Tibial nerve (tissue), 4 donors: ENCODE data around the gene RPA1. TPM values are rescaled to one million over a fixed set of nuclear protein-coding genes. Genes with fewer than 3 reads are reported as not detected.
A peak's percentile ranks its signal among the peaks of the same experiment; 100 is the strongest.

Source experiments
- DNase-seq, 2 donors: peaks; one replicate each; pipeline ENCODE4 v3.0.0-alpha.2; 2019; ENCODE audit warnings: low spot score in 2 of 2
- H3K27ac ChIP-seq, 4 donors: fragments of 200-600 bp; sonication (generic) in 3 of 4; one replicate each; pipeline ENCODE4 v1.5.1; 2017 to 2019; ENCODE audit warnings: mild to moderate bottlenecking in 1 of 4
- H3K27me3 ChIP-seq, 2 donors: fragments of 200-600 bp; sonication (generic) in 1 of 2; one replicate each; pipeline versions ENCODE4 v1.5.1 to v1.6.0; 2017 to 2019
- H3K36me3 ChIP-seq, 3 donors: fragments of 200-600 bp; sonication (generic); one replicate each; pipeline ENCODE4 v1.5.1; 2018 to 2019
- H3K4me1 ChIP-seq, 4 donors: fragments of 200-600 bp; sonication (generic) in 3 of 4; one replicate each; pipeline ENCODE4 v1.5.1; 2017 to 2019
- H3K4me3 ChIP-seq, 4 donors: fragments of 200-600 bp; sonication (generic) in 3 of 4; one replicate each; pipeline ENCODE4 v1.5.1; 2017 to 2019; ENCODE audit warnings: mild to moderate bottlenecking in 1 of 4, moderate library complexity in 1 of 4
- H3K9me3 ChIP-seq, 4 donors: fragments of 200-600 bp; sonication (generic) in 3 of 4; one replicate each; pipeline ENCODE4 v1.5.1; 2017 to 2019
- EP300 ChIP-seq, 2 donors: sonication (generic); formaldehyde crosslinking; IDR thresholded peaks; one replicate each; pipeline ENCODE4 v1.6.1; 2017; ENCODE audit warnings: antibody characterized with exemption in 2 of 2, mild to moderate bottlenecking in 1 of 2
- POLR2A ChIP-seq, 2 donors: fragments of 450-650 bp; IDR thresholded peaks; one replicate each; pipeline ENCODE4 v1.6.1; 2017; ENCODE audit warnings: antibody characterized with exemption in 2 of 2, mild to moderate bottlenecking in 2 of 2, moderate library complexity in 2 of 2
- WGBS, 2 donors: methylation state at CpG; one replicate each; pipeline ENCODE4 v1.1.5; 2018; 5-methylcytosine and 5-hydroxymethylcytosine counted together
- total RNA-seq, 4 donors: library from RNA; depleted of rRNA; stranded (reverse); fragments of >200 nt; gene quantifications; one replicate each; pipeline ENCODE4 v1.1.0, GENCODE V29; 2016
- TF ChIP-seq, protein P1 (sequence below), 5 experiments: fragments of 200-600 bp in 3 of 5; fragments of 450-650 bp in 2 of 5; sonication (generic) in 3 of 5; IDR thresholded peaks; one replicate each; pipeline ENCODE4 v1.5.1; 2016 to 2019; ENCODE audit warnings: antibody characterized with exemption in 5 of 5, mild to moderate bottlenecking in 3 of 5, moderate library complexity in 2 of 5

Gene RPA1
- total RNA-seq, 4 donors from 2014 or later = 18.0 to 31.0 (median 26.7) TPM

GRCh38 chr17:1785930-1786329, 43.9 kb upstream of the RPA1 start:
- H3K27me3 ChIP-seq = no peaks in the 10 kb centered on the region
- peaks cover 0 to 38% (median 3%) of the 10 kb centered on the region in 3 donors for H3K36me3 ChIP-seq
- TF ChIP-seq POLR2A (IDR thresholded peaks at IDR 0.05) = no peak
- TF ChIP-seq, protein P1, sequence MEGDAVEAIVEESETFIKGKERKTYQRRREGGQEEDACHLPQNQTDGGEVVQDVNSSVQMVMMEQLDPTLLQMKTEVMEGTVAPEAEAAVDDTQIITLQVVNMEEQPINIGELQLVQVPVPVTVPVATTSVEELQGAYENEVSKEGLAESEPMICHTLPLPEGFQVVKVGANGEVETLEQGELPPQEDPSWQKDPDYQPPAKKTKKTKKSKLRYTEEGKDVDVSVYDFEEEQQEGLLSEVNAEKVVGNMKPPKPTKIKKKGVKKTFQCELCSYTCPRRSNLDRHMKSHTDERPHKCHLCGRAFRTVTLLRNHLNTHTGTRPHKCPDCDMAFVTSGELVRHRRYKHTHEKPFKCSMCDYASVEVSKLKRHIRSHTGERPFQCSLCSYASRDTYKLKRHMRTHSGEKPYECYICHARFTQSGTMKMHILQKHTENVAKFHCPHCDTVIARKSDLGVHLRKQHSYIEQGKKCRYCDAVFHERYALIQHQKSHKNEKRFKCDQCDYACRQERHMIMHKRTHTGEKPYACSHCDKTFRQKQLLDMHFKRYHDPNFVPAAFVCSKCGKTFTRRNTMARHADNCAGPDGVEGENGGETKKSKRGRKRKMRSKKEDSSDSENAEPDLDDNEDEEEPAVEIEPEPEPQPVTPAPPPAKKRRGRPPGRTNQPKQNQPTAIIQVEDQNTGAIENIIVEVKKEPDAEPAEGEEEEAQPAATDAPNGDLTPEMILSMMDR (IDR thresholded peaks at IDR 0.05) = no peak
- no peak for TF ChIP-seq EP300 (IDR thresholded peaks at IDR 0.05)
- H3K9me3 ChIP-seq = no peaks in the 10 kb centered on the region
- peaks cover 0 to 49% (median 29%) of the 10 kb centered on the region in 4 donors for H3K4me1 ChIP-seq
- H3K4me3 ChIP-seq = no peak overlapping the region
- 69 to 74% methylated on average over 4 of the region's 4 CpGs for WGBS, 2 donors
- H3K27ac ChIP-seq = peak overlapping the region in 3 of 4 donors; percentile 71 to 92 (median 85)
- DNase-seq = no peak

GRCh38 chr17:1786708-1787107, 43.1 kb upstream of the RPA1 start:
- no peak for DNase-seq
- no peak overlapping the region for H3K4me3 ChIP-seq
- H3K4me1 ChIP-seq = peaks cover 0 to 41% (median 21%) of the 10 kb centered on the region in 4 donors
- peak overlapping the region in 3 of 4 donors; percentile 71 to 92 (median 85) for H3K27ac ChIP-seq
- H3K27me3 ChIP-seq = no peaks in the 10 kb centered on the region
- no peaks in the 10 kb centered on the region for H3K9me3 ChIP-seq
- WGBS, 2 donors = 78 to 93% methylated on average over 7 of the region's 7 CpGs
- TF ChIP-seq, protein P1 (IDR thresholded peaks at IDR 0.05) = no peak
- TF ChIP-seq POLR2A (IDR thresholded peaks at IDR 0.05) = no peak
- TF ChIP-seq EP300 (IDR thresholded peaks at IDR 0.05) = no peak
- H3K36me3 ChIP-seq = peaks cover 0 to 30% (median 0%) of the 10 kb centered on the region in 3 donors

DNA sequence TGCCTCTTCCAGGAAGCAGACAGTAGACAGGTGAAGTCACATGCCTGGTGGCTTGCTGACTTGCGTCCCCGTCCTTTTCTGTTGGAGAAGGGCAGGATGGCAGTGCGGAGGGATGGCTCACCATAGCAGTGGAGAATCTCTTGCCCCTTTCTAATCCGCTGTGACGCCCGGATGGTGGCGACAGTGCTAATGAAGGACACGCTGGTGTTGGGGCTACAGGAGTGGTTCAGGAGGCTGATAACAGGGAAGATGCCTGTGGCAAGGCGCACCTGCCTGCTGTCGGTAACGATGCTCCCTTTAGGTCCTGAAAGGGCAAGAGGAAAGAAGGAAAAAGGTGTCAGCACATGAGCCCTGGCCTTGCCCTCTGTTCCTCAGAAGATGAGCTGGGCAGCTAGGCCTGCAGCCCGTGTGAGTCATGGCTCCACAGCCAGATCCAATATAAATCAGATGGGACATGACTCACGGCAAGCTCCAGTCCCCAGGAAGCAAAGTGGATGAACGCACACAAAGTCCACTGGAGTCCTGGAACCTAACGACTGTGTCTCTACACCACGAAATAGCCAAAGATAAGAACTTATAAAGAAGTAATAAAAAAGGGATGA, 42.4 kb upstream of the RPA1 start:
- H3K27ac ChIP-seq = peak overlapping the region in 3 of 4 donors; percentile 71 to 92 (median 85)
- DNase-seq = no peak
- TF ChIP-seq POLR2A (IDR thresholded peaks at IDR 0.05) (no peak), EP300 (IDR thresholded peaks at IDR 0.05) (peak in 1 of 2 donors; percentile 45)
- no peaks in the 10 kb centered on the region for H3K27me3 ChIP-seq
- peaks cover 0 to 27% (median 0%) of the 10 kb centered on the region in 3 donors for H3K36me3 ChIP-seq
- no peaks in the 10 kb centered on the region for H3K9me3 ChIP-seq
- peaks cover 0 to 35% (median 17%) of the 10 kb centered on the region in 4 donors for H3K4me1 ChIP-seq
- no peak overlapping the region for H3K4me3 ChIP-seq
- 74 to 82% methylated on average over 16 of the region's 16 CpGs for WGBS, 2 donors

DNA sequence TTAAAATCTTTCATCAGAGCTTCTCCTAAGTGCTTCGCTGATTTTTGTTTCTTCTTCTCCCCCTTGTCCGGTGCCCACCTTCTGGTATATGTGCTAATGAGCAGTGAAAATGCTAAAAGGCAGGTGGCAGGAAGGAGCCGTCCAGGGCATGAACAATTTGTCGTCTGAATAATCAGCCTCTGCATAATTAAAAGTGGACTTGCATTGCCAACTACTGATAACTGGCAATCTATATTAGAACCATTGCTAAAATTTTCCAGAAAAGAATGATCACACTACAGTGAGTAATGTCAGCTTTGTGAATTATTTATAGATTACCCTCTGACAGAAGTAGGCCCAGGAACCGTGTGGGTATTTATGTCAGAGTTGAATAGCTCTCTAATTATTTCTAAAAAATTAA, 39.9 kb upstream of the RPA1 start:
- WGBS, 2 donors = 56 to 71% methylated on average over 5 of the region's 5 CpGs
- no peak overlapping the region for H3K4me3 ChIP-seq
- no peaks in the 10 kb centered on the region for H3K9me3 ChIP-seq
- peaks cover 0 to 19% (median 0%) of the 10 kb centered on the region in 3 donors for H3K36me3 ChIP-seq
- peaks cover 0 to 21% (median 5%) of the 10 kb centered on the region in 4 donors for H3K4me1 ChIP-seq
- H3K27ac ChIP-seq = no peak overlapping the region
- TF ChIP-seq POLR2A (IDR thresholded peaks at IDR 0.05) = no peak
- TF ChIP-seq, protein P1 (IDR thresholded peaks at IDR 0.05) = no peak
- TF ChIP-seq EP300 (IDR thresholded peaks at IDR 0.05) = no peak
- no peak for DNase-seq
- no peaks in the 10 kb centered on the region for H3K27me3 ChIP-seq

DNA sequence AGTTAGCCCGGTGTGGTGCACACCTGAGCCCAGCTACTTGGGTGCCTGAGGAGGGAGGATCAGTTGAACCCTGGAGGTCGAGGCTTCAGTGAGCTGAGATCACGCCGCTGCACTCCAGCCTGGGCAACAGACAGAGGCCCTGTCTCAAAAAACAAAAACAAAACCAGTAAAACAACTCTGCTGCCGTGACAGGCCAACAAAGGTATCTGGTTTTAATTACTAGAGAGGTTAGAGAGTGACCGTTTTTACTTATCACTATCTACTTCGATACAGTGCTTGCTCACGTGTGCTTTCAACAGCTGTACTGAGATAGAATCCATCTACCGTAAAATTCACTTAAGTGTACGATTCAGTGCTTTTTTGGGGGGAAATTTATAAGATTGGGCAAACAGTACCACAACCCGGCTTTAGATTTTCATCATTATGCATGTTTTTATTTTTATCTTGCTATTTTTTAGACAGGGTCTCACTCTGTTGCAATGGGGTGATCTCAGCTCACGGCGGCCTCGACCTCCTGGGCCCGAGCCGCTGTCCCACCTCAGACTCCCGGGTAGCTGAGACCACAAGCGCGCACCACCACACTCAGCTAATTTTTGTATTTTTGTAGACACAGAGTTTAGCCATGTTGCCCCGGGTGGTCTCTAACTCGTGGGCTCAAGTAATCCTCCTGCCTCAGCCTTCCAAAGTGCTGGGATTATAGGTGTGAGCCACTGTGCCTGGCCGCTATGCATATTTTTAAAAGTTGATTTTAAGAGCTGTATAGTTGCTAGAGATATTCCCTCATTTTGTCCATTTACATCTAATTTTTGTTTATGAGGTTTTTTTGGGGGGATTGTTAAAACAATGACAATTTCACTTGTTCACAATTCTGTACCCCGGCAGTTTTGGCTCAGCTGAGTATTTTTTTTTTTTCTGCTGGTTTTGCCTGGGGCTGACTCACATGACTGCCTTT, 37.0 kb upstream of the RPA1 start:
- no peak overlapping the region for H3K4me3 ChIP-seq
- no peaks in the 10 kb centered on the region for H3K9me3 ChIP-seq
- TF ChIP-seq, protein P1 (IDR thresholded peaks at IDR 0.05) = no peak
- no peak for TF ChIP-seq EP300 (IDR thresholded peaks at IDR 0.05)
- TF ChIP-seq POLR2A (IDR thresholded peaks at IDR 0.05) = no peak
- no peaks in the 10 kb centered on the region for H3K36me3 ChIP-seq
- peaks cover 0 to 15% (median 0%) of the 10 kb centered on the region in 4 donors for H3K4me1 ChIP-seq
- no peak for DNase-seq
- H3K27me3 ChIP-seq = no peaks in the 10 kb centered on the region
- WGBS, 2 donors = 80 to 82% methylated on average over 23 of the region's 23 CpGs
- no peak overlapping the region for H3K27ac ChIP-seq
